Keratinocyte (primary cell): ENCODE measurements around the gene POLE3.

Source experiments
- EZH2 ChIP-seq: IDR thresholded peaks from one replicate; pipeline ENCODE4 v1.6.1; 2012; ENCODE audit warnings: inconsistent platforms, mild to moderate bottlenecking, low read length, moderate library complexity
- TF ChIP-seq, protein P1 (sequence below), 3 experiments: IDR thresholded peaks in 1 of 3; conservative IDR thresholded peaks in 1 of 3; optimal IDR thresholded peaks in 1 of 3; 2 replicates in 2 of 3; 3 replicates in 1 of 3; pipeline versions ENCODE3 to v1.5.1; 2011; ENCODE audit warnings: low read length in 3 of 3, mild to moderate bottlenecking in 3 of 3, moderate library complexity in 2 of 3, control low read depth in 1 of 3, inconsistent platforms in 1 of 3; ENCODE audit not compliant: insufficient read depth in 2 of 3; ENCODE audit errors: extremely low read depth in 1 of 3

DNA sequence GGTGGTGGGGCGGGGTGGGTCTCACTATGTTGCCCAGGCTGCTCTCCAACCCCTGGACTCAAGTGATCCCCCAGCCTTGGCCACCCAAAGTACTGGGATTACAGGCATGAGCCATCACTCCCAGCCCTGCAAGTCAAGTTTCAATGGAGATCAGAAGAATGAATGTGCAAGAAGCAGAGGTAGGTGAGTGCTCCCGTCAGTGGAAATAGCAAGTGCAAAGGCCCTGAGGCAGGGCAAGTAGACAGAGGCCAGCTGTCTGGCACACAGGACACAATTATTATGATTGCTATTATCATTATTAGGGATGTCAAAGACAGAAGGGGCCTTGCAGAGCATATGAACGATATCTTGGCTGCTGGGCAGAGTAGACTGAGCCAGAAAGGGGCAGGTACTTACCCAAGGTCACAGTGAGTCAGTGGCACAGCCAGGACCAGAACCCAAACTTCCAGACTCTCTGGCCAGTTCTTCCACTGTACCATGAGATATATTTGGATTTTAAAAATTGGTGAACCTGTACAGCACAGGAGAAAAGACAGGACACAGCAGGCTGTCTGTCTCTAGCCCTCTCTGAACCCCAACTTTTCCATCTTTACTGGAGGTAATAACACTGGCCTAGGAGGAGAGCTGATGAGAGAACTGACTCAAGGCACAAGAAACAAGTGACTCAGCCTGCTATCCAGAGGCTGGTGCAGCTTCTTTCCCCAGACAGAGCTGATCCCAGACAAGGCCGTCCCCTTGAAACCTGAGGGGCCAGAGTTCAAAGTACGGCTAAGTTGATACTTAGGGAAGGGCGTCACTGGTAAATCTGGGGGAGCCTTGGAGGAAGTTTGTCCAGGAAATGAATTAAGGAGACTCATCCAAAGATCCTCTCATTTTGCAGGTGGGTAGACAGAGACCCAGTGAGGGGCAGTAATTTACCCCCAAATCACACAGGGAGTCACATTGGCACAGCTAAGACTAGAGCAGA, 35.1 kb downstream of the POLE3 start:
- TF ChIP-seq, protein P1, sequence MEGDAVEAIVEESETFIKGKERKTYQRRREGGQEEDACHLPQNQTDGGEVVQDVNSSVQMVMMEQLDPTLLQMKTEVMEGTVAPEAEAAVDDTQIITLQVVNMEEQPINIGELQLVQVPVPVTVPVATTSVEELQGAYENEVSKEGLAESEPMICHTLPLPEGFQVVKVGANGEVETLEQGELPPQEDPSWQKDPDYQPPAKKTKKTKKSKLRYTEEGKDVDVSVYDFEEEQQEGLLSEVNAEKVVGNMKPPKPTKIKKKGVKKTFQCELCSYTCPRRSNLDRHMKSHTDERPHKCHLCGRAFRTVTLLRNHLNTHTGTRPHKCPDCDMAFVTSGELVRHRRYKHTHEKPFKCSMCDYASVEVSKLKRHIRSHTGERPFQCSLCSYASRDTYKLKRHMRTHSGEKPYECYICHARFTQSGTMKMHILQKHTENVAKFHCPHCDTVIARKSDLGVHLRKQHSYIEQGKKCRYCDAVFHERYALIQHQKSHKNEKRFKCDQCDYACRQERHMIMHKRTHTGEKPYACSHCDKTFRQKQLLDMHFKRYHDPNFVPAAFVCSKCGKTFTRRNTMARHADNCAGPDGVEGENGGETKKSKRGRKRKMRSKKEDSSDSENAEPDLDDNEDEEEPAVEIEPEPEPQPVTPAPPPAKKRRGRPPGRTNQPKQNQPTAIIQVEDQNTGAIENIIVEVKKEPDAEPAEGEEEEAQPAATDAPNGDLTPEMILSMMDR (optimal IDR thresholded peaks at IDR 0.05 in 1 of 3, IDR thresholded peaks at IDR 0.05 in 1 of 3, conservative IDR thresholded peaks at IDR 0.05 in 1 of 3; ENCODE audit: extremely low read depth in 1 of 3, insufficient read depth in 2 of 3, low read length in 3 of 3), result no peak
- TF ChIP-seq EZH2, result no peak
